IMR-90 (cell line): ENCODE results near the gene C1orf87.

Experiments used
- BHLHE40 ChIP-seq: fragments of 150-350 bp; IDR thresholded peaks from 2 replicates; pipeline ENCODE4 v1.6.1; 2016; ENCODE audit warnings: mild to moderate bottlenecking, low read depth, low read length
- CEBPB ChIP-seq: IDR thresholded peaks from 2 replicates; pipeline ENCODE4 v1.6.1; 2012; ENCODE audit warnings: low read depth, low read length, improper control_type of control experiment
- CHD1 ChIP-seq: IDR thresholded peaks from 2 replicates; pipeline ENCODE4 v1.6.1; 2012; ENCODE audit warnings: low read depth, low read length, improper control_type of control experiment
- FOS ChIP-seq: fragments of 150-350 bp; IDR thresholded peaks from 2 replicates; pipeline ENCODE4 v1.6.1; 2016; ENCODE audit warnings: low read depth, low read length
- MAFK ChIP-seq: IDR thresholded peaks from 2 replicates; pipeline ENCODE4 v1.6.1; 2012; ENCODE audit warnings: low read depth, low read length, improper control_type of control experiment
- MXI1 ChIP-seq: IDR thresholded peaks from 2 replicates; pipeline ENCODE4 v1.6.1; 2012; ENCODE audit warnings: low read depth, mild to moderate bottlenecking, low read length, moderate library complexity, borderline replicate concordance
- POLR2A ChIP-seq: IDR thresholded peaks from 2 replicates; pipeline ENCODE4 v1.6.1; 2012; ENCODE audit warnings: mild to moderate bottlenecking, low read depth, low read length
- RAD21 ChIP-seq: IDR thresholded peaks from 2 replicates; pipeline ENCODE4 v1.6.1; 2012; ENCODE audit warnings: low read length, improper control_type of control experiment
- RCOR1 ChIP-seq: IDR thresholded peaks from 2 replicates; pipeline ENCODE4 v1.6.1; 2012; ENCODE audit warnings: mild to moderate bottlenecking, low read length, improper control_type of control experiment; ENCODE audit not compliant: insufficient replicate concordance
- RFX5 ChIP-seq: IDR thresholded peaks from 2 replicates; pipeline ENCODE4 v1.8.0; 2012; ENCODE audit warnings: low read depth, mild to moderate bottlenecking, low read length, moderate library complexity
- SMC3 ChIP-seq: fragments of 150-350 bp; IDR thresholded peaks from 2 replicates; pipeline ENCODE4 v1.6.1; 2016; ENCODE audit warnings: low read depth, mild to moderate bottlenecking, antibody characterized with exemption, low read length, moderate library complexity
- USF2 ChIP-seq: fragments of 150-350 bp; IDR thresholded peaks from 2 replicates; pipeline ENCODE4 v1.6.1; 2017; ENCODE audit warnings: mild to moderate bottlenecking, antibody characterized with exemption, low read length, low read depth
- TF ChIP-seq, protein P1 (sequence below): conservative IDR thresholded peaks from 2 replicates; pipeline ENCODE4 v1.5.1; 2012; ENCODE audit warnings: mild to moderate bottlenecking, low read depth, low read length, improper control_type of control experiment
- TF ChIP-seq, protein P2 (sequence below): fragments of 150-350 bp; IDR thresholded peaks from 2 replicates; pipeline ENCODE4 v1.6.1; 2016; ENCODE audit warnings: low read depth, mild to moderate bottlenecking, low read length, moderate library complexity, borderline replicate concordance

GRCh38 chr1:59976194-59977074 is 97.1 kb downstream of the C1orf87 start:
- peak; percentile 75 for TF ChIP-seq MAFK
- peak; percentile 56 for TF ChIP-seq RAD21
- no peak for TF ChIP-seq POLR2A
- TF ChIP-seq, protein P1, sequence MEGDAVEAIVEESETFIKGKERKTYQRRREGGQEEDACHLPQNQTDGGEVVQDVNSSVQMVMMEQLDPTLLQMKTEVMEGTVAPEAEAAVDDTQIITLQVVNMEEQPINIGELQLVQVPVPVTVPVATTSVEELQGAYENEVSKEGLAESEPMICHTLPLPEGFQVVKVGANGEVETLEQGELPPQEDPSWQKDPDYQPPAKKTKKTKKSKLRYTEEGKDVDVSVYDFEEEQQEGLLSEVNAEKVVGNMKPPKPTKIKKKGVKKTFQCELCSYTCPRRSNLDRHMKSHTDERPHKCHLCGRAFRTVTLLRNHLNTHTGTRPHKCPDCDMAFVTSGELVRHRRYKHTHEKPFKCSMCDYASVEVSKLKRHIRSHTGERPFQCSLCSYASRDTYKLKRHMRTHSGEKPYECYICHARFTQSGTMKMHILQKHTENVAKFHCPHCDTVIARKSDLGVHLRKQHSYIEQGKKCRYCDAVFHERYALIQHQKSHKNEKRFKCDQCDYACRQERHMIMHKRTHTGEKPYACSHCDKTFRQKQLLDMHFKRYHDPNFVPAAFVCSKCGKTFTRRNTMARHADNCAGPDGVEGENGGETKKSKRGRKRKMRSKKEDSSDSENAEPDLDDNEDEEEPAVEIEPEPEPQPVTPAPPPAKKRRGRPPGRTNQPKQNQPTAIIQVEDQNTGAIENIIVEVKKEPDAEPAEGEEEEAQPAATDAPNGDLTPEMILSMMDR = peak; percentile 64
- no peak for TF ChIP-seq RCOR1
- TF ChIP-seq RFX5 = no peak
- no peak for TF ChIP-seq USF2
- no peak for TF ChIP-seq FOS
- TF ChIP-seq, protein P2, sequence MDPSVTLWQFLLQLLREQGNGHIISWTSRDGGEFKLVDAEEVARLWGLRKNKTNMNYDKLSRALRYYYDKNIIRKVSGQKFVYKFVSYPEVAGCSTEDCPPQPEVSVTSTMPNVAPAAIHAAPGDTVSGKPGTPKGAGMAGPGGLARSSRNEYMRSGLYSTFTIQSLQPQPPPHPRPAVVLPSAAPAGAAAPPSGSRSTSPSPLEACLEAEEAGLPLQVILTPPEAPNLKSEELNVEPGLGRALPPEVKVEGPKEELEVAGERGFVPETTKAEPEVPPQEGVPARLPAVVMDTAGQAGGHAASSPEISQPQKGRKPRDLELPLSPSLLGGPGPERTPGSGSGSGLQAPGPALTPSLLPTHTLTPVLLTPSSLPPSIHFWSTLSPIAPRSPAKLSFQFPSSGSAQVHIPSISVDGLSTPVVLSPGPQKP = no peak
- no peak for TF ChIP-seq CEBPB
- TF ChIP-seq CHD1 = no peak
- TF ChIP-seq SMC3 = peak; percentile 48
- no peak for TF ChIP-seq MXI1
- TF ChIP-seq BHLHE40 = no peak
